Uterus (tissue), 2 donors: ENCODE results near the gene ADD1.

Experiments
- POLR2A ChIP-seq, 2 donors: fragments of 450-650 bp; IDR thresholded peaks; one replicate each; pipeline ENCODE4 v1.6.1; 2016; ENCODE audit warnings: antibody characterized with exemption in 2 of 2, mild to moderate bottlenecking in 1 of 2, moderate library complexity in 1 of 2
- TF ChIP-seq, protein P1 (sequence below), 4 experiments: fragments of 200-600 bp in 2 of 4; fragments of 450-650 bp in 2 of 4; sonication (generic) in 2 of 4; IDR thresholded peaks; one replicate each; pipeline ENCODE4 v1.5.1; 2016 to 2019; ENCODE audit warnings: antibody characterized with exemption in 4 of 4, mild to moderate bottlenecking in 2 of 4, moderate library complexity in 1 of 4

DNA sequence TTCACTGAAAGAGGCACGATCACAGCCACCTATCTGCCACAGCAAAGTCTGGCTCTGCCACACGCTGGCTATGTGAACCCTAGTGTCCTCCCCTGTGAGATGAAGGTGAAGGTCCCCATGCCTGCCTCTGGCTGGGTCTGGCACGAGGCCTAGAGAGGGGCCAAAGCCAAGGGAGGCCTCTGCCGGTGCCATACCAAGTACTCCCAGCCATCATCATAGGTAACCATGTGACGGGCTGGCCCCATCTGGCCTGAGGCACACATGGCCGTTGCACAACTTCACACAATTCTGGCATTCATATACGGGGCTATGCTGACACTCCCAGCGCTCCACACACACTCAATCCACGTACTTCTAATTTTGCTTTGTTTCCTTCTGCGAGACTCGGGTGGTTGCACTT lies 104.3 kb downstream of the ADD1 start:
- TF ChIP-seq POLR2A (IDR thresholded peaks at IDR 0.05), result no peak
- TF ChIP-seq, protein P1, sequence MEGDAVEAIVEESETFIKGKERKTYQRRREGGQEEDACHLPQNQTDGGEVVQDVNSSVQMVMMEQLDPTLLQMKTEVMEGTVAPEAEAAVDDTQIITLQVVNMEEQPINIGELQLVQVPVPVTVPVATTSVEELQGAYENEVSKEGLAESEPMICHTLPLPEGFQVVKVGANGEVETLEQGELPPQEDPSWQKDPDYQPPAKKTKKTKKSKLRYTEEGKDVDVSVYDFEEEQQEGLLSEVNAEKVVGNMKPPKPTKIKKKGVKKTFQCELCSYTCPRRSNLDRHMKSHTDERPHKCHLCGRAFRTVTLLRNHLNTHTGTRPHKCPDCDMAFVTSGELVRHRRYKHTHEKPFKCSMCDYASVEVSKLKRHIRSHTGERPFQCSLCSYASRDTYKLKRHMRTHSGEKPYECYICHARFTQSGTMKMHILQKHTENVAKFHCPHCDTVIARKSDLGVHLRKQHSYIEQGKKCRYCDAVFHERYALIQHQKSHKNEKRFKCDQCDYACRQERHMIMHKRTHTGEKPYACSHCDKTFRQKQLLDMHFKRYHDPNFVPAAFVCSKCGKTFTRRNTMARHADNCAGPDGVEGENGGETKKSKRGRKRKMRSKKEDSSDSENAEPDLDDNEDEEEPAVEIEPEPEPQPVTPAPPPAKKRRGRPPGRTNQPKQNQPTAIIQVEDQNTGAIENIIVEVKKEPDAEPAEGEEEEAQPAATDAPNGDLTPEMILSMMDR (IDR thresholded peaks at IDR 0.05), result no peak
